SIG-M5 (cell line): ENCODE data around the gene SEC14L1.

Source experiments
- DNase-seq: peaks from one replicate; lab custom pipeline; 2025; lab: John Stamatoyannopoulos, UW

Gene SEC14L1

DNA sequence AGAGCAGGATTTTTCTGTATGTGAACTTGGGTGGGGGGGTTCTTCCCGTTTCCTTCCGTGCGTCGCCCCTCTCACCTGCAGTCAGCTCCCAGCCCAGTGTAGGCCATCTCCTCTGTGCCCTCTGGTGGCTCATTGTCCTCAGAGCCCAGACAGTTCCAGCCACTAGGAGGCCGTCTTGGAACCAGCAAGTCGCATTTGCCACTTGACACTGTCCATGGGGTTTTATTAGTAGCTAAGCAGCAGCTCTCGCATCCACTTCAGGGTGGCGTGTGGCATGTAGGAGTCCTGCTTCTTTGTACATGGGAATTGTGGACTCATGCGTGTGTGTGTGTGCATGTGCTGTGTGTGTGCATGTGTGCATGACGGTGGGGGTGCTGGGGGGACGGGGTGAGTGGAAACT lies 74.0 kb downstream of the SEC14L1 start:
- no peak for DNase-seq

DNA sequence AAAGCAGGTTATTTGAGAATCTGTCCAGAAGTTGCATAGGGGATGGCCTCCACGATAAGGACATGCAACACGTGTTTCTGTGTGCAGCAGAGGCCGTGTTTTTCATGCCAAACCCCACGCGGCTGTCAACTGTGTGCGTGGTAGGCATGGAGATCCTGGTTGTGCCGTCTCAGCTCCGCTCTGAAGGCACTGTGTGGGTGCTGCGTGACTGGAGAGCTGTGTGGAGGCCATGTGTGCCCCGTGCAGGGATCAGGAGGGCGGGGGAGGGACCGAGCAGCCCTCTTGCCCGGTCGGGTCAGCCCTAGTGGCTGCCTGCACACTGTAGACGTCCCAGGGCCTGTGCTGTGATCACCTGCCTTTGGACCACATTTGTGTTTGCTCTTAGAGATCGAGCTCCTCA lies 74.5 kb downstream of the SEC14L1 start:
- no peak for DNase-seq

DNA sequence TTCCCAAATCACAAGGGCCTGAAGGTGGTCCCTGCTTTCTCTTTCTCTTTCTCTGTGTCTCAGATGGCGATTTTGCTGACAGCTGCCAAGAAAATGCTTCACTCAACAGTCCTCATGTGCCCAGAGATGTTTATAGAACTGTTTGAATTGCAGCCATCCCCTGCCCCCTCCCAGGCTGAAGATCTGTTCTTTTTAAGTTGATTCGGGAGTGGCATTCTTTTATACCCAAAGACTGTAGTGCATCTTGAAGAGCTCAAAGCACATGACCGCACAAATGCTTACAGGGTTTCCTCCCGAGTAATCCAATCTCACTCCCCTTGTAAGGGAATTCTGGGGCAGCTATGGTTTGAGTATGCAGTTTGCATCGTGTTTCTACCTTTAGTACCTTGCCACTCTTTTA lies 75.7 kb downstream of the SEC14L1 start:
- DNase-seq = no peak

DNA sequence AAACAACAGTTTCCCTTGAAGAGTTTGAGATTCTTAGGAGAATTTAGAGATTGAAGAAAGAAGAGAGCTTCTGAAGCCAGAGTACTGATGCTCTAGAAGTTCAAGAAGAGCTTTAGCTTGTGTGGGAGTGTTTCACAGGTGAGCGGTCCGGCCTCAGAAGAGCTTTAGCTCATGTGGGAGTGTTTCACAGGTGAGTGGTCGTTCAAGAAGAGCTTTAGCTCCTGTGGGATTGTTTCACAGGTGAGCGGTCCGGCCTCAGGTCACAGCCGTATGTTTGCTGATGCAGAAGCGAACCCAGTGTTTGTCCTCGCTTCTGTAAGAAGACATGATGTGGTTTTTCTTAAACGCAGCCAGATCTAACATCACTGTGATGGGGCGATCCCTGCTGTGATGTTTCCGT lies 76.4 kb downstream of the SEC14L1 start:
- no peak for DNase-seq

DNA sequence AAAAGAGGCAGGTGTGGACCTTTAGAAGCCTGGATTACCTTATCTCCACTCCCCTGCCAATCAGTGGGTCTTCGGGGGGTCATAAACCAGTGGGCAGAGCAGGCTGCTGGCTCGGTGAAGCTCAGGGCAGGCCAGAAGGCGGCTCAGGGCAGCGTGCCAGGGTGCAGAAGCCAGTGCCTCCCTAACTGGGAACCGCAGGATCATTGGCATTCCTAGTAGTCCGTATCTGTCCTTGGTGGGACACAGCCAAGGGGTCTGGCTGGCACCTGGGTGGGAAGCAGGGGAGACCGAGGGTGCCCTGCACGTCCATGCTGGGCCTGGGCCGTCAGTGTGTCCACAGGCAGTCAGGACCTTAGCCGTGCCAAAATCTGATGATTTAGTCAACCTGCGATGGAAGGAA lies 76.8 kb downstream of the SEC14L1 start:
- DNase-seq = no peak

DNA sequence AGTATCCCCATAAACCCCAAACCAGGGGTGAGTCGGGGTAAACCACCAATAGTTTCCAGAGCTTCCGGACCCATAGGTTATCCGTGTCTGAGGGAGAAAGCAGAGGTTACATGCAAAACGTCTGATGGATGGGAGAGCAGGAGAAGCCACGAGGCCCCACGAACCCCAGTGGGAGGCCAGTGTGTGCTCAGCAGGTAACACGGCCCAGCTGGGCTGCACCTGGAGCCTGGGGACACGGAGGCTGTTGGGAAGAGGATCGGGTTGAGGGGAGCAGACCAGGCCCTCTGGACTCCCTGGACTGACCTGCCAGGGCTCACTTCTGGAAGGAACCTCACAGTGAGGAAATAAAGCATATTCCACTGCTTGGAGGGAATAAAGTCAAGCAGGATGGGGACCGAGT lies 78.1 kb downstream of the SEC14L1 start:
- DNase-seq = no peak

DNA sequence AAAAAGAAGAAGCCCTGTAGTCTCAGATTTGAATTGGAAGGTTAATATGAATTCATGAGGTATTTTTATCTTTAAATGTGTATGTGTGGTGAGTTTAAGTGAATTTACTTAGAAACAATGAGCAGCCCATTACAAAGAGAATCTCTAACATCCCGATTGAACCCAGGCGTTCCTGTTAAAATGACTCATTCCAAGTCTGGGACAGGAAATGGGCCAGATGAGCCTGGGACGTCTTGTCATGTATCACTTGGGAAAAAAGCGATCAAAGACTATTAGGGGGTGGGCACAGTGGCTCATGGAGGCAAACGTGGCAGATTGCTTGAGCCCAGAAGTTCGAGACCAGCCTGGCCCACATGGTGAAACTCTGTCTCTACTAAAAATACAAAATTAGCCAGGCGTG lies 81.6 kb downstream of the SEC14L1 start:
- DNase-seq = no peak

DNA sequence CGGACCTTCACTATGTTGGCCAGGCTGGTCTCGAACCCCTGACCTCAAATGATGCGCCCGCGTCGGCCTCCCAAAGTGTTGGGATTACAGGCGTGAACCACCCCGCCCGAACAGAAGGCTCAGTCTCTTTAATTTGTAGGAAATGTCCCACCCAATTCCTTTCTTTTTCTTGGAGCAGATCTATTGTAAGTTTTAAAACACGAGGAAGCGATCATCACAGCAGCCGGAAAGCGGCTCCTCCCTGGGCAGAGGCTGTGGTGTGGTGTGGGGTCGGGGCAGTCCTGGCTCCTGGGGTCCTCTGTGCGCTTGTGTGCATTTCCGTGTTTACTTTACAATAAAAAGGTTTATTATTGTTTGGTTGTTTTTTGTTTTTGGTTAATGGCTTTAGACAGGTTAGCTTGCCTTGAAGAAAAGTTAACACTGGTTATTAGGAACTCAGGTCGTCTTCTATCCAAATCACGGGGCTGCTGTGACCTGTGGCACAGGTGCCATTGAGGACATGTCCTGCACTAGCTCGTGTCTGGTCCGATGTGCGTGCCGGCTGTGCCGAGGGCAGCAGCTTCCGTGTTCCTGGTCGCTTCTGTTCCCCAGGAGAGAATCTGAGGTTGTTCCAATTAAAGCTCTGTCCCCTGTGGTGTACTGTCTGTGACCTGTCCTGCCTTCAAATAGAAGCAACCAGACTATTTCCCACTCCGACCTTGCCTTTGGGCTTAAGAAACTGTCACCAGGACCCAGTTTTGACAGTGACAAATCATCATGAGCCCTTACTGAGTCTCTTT lies 83.1 kb downstream of the SEC14L1 start:
- DNase-seq = no peak

DNA sequence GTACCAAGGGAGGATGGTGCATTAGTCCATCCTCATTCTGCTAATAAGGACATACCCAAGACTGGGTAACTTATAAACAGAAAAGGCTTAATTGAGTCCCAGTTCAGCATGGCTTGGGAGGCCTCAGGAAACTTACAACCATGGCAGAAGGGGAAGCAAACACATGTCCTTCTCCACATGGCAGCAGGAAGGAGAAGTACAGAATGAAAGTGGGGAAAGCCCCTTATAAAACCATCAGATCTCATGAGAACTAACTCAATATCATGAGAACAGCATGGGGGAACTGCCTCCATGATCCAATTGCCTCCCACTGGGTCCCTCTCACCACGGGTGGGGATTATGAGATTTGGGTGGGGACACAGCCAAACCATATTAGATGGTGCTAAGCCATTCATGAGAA lies 84.5 kb downstream of the SEC14L1 start:
- no peak for DNase-seq

DNA sequence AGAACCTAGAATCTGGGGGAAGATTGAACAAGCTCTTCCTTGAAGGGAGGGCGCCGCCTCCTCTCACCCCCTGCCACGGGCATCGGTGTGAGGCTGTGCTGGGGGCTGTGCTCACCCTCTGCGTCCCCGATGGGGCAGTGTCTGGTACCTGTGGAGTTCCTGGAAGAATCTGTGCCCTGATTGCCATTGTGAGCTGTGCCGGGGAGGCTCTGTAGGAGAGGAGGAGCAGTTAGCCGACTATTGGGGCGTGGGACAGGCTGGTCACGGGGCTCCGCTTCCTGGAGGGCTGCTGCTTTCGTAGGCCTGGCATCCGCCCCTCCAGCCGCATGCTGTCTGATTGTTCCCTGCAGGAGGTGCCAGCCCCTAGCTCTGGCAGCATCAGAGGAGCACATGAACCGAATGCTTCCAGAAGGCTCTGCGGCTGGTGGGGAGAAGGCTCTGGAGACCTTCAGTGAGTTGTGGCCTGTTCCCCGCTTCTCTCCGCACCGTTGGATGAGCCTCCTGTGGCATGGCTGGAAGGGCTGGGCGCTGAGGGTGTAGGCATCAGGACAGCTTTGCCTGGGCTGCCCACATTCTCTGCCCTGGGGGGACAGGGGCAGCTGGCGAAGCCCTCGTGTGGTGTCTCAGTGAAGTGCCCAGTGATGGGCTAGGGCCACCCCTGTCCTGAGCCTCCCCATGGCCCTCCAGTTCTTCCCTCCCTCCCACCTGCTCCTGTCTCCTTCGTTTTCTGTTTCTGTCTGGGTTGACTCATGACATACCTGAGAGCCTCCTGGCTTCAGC lies 86.9 kb downstream of the SEC14L1 start:
- DNase-seq = no peak

DNA sequence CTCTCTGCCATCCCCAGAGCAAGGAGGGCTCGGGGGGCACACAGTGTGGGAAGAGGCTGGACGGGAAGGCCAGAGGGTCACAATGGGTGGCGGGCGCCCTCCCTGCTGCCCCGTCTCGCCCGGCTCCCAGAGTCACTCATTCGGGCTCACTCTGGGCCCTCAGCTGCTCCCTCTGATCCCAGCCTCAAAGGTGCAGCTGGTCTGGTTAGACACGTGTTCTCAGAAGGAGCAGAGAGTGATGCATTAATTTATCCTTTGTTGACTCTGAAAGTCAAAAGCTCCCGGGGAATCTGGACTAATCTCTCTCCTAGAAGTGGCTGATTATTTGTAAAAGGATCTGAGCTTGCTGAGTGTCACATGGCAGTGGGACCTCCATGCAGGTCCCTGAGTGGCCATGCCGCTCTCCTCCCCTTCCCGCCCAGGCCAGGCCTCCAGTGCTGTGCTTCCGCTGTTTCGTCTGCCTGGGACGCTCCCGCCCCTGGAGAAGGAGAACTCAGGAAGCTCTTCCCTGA lies 87.5 kb downstream of the SEC14L1 start:
- DNase-seq = no peak

DNA sequence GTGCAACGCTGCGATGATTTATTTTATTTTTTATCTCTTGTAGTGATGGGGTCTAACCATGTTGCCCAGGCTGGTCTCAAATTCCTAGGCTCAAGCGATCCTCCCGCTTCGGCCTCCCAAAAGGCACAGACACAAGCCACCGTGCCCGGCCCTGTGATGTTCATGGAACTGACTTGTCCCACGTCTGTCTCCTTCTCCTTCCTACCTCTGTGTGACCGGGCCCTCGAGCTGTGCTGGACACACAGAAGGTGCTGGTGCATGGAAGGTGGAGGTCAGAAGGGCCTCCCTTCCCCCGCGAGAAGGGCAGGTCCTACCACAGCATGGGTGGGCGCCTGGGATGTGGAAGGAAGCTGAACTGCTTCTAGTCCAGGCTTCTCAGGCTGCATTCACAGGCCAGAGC lies 88.0 kb downstream of the SEC14L1 start:
- no peak for DNase-seq

DNA sequence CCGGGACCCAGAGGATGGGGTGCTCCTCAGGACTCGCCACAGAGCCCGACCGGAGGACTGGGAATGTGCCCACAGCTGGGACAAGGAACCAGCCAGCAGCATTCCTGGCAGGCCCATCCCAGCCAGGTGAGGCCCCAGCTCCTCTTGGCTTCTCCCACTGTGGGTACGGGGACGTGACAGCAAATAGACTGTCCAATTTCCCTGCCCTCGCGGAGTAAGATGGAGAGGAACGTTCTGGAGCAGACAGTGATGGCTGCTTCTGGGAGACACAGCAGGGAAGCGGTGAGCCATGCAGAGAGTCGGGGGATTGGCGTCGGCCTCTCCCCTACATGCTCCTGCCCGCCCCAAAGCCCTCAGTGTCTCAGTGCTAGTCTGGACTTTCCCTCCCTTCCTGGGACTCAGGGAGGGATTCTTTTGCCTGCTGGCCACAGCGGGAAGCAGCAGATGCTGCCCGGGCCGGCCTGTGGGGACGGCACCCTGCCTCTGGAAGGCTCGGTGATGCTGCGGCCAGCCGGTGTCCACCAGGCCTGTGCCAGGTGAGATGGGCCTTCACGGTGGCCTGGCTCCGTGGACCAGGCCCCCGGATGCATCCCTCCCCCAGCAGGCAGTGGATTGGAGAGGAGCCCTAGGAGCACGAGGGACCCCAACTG lies 89.1 kb downstream of the SEC14L1 start:
- no peak for DNase-seq

DNA sequence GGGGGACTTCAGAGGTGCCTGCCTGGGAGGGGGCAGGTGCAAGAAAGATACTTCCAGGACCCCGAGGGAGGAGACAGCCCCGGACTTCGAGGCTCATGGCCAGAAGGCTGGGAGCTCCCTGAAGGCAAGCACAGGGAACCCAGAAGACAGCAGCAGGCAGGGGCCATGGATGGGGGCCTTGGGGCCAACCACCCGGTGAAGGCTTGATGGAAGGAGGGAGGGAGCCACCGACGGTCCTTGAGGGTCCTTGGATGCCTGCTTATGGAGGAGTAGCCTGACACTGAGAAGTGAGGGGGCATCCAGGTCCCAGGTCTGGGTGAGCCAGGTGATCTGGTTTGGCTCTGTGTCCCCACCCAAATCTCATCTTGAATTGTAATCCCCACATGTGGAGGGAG lies 89.7 kb downstream of the SEC14L1 start:
- no peak for DNase-seq

DNA sequence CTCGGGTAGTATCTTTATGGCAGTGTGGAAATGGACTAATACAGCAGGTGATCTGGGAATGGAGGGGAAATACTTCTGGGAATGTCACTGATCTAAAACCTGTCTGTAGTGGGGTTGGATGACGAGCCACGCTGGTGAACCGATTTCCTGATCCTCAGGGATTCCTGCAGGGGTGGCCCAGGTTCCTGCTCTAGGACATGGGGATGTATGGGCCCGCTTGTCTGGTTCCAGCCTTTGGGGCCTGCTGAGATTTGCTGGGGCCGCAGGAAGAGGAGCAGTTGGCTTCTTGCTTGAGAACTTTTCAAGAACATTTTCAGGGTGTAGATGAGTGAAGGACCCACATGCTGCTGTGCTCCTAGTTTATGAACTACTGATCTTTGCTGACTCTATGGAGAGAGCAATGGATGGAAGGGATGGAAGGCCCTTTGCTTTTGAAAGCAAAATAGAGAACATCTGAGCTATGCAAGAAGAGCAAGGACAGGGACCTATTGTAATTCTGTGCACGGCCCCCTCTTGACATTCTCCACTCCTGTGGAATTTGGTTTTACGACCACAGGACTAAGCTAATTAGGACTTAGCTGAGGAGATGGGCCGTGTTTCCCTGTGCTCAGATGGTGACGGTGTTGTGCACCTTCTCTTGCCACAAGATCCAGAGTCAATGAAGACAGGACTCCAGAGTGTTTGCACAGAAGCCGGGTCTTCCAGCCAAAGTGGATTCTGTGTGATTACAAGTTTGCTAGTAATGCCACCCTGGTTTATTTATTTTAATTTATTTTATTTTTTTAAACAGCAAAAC lies 90.5 kb downstream of the SEC14L1 start:
- no peak for DNase-seq

DNA sequence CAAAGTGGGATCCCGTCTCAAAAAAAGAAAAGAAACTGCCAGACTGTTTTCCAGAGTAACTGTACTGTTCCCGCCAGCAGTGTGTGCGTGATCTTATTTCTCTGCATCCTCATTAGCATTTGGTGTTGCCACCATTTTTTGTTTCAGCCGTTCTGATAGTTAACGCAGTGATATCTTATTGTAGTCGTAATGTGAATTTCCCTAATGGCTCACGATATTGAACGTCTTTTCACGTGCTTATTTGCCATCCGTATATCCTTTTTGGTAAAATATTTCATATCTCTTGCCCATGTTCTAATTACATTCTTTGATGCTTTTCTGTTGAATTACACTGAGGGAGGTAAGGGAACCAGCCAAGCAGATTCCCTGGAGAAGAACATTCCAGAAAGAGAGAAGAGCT lies 92.4 kb downstream of the SEC14L1 start:
- DNase-seq = no peak

DNA sequence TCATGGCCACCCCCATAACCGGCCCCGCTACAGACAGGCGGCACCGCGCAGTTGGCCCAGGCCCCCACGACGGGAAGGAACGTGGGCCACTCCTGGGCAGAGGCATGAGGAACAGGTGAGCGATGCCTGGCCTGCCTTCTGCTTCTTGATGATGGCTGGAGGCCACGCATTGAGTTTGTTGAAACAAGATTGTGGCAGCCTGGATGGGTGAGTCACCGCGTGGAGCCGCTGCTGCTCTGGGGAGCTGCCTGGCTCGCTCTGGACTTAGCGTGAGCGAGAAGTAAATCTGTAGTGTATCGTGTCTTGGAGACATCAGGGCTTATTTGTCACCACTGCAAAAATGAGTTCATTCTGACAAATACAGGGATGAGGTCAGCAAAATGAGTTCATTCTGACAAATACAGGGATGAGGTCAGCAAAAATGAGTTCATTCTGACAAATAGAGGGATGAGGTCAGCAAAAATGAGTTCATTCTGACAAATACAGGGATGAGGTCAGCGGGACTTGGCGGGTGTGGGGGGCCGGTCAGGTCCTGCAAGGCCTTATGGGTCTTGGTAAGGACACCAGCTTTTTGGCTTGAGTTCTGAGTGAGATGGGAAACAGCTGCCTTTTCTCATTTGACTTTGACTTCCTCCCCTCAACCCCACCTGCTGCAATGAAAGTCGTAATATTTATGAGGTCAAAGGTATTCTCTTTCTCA lies 93.0 kb downstream of the SEC14L1 start:
- DNase-seq = no peak

DNA sequence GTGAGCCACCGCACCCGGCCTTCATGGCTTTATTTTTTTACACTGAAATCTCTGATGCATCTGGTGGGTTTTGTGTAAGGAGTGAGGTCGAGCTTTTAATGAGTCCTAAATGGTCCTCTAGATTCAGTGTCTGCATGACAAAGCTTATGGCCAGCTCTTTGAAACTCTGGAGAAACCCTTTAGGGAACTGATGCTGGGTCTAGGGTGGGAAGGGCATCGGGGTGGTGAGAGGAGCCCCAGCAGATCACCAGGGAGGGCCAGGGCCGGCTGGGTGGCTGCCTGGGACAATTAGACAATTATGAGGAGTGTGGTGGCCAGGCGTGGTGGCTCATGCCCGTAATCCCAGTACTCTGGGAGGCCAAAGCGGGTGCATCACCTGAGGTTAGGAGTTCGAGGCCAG lies 93.9 kb downstream of the SEC14L1 start:
- DNase-seq = no peak

DNA sequence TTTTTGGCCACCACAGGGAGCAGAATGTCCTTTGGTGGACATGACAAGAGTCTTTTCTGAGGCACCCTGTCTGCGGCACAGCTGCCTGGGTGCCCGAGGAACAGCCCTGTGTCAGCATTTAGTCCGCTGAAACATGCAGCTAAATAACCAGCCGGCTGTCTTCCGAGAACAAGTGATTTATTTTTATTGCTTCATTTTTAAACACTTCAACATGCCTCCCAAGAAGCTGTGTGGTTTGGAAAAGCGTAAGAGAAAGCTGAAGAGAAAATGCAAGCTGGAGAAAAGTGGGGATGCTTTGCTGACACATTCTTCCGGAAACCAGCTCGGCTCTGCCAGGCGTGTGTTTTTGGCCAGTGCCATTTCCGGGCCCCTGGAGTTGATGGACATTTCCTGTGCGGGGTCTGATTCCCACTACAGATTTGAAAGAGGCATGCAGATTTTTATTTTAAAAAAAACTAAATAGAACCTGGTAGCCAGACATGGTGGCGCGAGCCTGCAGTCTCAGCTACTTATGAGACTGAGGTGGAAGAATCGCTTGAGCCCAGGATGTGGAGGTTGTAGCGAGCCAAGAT lies 94.7 kb downstream of the SEC14L1 start:
- no peak for DNase-seq

DNA sequence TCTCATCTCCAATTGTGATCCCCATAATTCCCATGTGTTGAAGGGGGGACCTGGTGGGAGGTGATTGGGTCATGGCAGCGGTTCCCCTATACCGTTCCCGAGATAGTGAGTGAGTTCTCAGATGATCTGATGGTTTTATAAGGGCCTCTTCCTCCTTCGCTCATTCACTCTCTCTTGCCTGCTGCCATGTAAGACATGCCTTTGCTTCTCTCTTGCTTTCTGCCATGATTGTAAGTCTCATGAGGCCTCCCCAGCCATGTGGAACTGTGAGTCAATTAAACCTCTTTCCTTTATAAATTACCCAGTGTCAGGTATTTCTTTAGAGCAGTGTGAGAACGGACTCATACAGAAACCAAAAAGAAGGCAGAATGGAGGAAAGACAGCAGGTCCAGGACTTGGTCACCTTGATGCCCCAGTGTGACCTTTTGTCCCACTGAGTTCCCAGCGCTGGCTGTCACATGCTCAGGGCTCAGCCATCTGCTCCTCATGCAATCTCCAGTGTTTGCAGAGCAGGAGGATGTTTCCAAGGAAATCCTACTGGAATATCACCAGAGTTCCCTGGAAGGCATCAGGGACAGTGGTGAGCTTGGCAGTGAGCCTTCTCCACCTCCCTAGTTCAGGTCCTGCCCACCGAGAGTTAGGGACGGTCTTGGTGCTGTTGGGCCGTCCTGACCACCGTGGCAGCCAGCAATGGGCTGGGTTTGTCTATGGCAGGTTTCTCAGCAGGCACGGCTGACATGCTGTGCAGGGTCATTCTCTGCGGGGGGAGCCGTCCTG lies 96.7 kb downstream of the SEC14L1 start:
- no peak for DNase-seq
